Astrocyte of the hippocampus (primary cell): Measurements from ENCODE around the gene KANK4.
A peak's percentile ranks its signal among the peaks of the same experiment; 100 is the strongest.

Experiments
- DNase-seq: peaks from one replicate; pipeline ENCODE4 v3.0.0; 2011; ENCODE audit warnings: low read depth, low spot score

KANK4 gene

DNA sequence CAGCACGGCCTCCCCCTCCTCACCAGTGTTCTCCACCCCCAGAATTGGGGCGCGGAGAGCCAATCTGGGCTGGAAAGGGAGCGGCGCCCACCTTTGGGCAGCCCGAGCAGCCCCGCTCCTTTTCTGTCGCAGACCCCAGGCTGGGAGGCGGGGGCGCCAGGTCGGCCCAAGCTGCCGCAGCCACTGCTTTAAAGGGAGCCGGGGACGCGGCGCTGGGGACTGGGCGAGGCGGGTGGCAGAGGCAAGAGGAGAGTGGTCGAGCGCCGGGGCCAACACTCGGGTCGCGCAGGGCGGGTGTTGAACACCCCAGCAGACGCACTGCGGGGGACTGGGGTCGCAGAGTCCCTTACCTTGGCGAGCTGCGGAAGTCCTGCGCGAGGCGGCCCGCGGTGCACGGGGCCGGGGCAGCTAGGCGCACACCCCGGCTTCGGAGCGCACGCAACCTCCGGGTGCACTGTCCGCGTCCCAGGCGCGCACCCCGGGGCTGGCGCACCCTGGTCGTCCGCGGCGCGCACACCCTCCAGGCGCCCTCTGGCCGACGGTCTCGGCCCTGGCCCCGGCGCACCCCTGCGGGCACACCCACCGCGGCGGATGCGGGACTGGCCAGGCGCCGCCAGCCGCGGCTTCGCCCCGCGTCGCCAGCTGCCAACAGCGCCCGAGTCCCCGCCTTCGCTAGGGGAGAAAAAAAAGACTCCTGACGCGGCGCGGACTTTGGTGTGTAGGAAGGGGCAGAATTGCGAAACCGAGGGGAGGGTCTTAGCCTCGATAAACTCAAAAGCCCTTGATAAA lies at the start of gene KANK4:
Gene KANK4 (minus strand): TSS at position 679 of the 789 bp plus-strand sequence. CDS start 37,870 bp downstream, outside the sequence.
- DNase-seq, result peak; percentile 49

DNA sequence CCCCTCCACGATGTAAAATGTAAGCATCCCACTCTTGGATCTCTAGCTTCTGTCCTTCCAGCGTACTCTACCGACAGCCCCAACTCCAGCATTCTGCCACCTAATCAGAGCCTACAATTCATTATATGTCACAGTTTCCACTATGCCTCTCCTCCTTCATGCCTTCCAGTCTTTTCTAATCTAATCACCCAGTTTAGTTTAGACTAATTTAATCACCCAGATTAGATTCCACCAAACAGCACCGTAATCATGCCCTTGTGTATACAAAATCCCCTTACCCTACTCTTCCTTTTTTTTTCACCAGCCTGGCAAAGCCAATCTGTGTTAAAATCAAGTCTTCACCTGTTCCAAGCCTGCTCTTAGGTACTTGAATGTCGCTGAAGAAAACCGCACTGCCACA lies 49.8 kb upstream of the KANK4 start:
- no peak for DNase-seq

DNA sequence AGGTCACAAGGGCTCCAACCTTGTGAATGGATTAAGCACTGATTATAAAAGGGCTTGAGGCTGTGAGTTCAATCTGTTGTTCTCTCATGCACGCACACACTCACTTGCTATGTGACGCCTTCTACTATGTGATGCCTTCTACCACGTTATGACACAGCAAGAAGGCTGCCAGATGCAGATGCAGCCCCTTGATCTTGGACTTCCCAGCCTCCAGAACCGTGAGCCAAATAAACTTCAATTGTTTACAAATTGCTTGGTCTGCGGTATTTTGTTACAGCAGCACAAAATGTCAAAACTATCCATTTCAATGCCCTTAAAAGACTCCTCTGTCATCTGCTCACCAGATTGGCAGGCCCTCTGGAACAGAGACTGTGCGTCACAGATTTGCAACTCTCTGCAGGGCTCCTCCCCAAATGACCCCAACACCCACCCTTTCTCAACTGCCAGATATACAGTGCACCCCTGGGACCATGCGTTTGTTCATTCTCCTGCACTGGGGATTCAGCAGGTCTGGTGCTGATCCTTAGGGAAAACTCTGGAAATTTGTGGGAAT lies 47.8 kb upstream of the KANK4 start:
- DNase-seq, result no peak

DNA sequence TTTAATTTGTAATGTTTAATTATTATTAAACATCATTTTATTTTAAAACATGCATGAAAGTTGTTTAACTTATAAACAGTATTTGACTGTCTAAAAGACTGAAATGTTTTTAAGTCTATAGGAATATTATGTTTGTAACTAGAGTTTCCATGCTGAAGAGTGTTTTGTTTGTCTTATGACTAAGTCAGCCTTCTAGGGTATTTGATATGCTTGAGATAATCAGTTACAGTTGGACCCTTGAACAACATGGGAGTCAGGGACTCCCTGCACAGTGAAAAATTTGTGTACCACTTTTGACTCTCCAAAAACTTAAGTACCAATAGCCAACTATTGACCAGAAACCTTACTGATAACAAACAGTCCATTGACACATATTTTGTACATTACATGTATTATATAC lies 45.5 kb upstream of the KANK4 start:
- DNase-seq, result peak; percentile 18

DNA sequence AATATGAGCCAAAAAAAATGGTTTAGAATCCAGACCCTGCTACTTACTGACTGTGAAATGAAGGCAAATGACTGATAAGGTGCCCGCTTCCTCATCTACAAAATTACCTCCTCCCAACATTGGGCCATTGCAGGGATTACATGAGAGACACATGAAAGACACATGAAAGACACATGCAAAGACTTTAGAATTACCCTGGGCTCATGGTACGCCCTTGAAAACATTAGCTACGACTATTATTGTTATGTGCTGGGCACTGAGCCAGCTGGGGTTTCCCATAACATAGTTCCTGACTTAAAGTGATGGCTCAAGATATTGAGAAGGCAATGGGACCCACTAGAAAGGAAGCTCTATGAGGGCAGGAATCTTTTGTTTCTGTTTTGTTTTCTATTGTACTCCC lies 43.7 kb upstream of the KANK4 start:
- no peak for DNase-seq

DNA sequence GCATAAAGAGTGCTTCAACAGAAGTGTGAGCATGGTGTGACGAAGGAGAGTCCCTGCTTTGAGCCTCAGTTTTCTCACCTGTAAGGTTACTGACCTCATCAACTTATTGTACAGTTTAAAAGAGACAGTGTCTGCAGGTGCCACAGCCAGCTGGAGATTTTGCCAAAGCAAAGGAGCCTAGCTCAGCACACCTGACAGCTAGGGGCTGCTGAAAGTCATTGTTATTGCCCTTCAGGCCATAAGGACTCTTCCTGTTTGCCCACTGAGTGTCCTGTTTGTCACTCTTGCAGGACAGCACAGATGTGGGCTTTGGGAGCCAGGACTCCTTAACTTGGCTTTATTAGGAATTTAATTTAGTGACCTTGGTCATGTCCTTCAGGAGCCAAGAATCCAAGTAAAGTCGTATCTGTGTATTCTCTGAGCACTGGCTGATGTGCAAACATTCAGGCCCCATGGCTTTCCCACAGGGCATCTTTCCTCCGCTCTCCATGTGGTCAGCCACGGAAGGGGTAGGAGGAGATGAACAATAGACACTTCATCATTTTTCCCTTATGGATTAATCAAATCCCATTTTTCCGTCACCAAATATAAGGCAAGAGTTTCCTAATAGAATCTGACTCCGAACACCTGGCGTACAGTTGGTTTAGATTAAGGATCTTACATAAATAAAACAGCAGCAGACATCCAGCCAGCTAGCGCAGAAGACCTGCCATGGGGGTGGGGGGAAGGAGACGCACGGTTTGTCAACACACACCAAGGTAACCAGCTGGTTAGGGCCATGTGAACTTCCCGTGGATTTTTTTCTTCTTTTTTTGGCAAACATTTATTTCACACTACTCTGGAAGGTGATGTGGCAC lies 43.1 kb upstream of the KANK4 start:
- no peak for DNase-seq

DNA sequence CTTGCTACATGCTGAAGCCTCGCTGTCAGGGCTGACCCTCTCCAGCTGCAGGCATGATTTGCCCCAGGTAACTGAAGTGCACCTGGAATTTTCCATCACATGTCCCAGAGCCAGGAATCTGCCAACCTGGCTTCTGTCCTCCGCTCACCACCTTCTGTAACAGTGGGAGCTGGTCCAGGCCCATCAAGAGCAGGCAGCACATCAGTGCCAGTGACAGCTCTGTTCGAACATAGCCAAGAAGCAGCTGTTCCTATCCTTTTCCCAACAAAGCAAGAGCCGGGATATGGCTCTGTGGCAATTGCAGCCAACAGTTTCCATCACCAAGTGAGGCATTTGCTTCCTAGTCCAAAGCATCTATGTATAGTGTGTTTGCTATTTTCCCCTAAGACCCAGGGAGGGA lies 42.2 kb upstream of the KANK4 start:
- no peak for DNase-seq

DNA sequence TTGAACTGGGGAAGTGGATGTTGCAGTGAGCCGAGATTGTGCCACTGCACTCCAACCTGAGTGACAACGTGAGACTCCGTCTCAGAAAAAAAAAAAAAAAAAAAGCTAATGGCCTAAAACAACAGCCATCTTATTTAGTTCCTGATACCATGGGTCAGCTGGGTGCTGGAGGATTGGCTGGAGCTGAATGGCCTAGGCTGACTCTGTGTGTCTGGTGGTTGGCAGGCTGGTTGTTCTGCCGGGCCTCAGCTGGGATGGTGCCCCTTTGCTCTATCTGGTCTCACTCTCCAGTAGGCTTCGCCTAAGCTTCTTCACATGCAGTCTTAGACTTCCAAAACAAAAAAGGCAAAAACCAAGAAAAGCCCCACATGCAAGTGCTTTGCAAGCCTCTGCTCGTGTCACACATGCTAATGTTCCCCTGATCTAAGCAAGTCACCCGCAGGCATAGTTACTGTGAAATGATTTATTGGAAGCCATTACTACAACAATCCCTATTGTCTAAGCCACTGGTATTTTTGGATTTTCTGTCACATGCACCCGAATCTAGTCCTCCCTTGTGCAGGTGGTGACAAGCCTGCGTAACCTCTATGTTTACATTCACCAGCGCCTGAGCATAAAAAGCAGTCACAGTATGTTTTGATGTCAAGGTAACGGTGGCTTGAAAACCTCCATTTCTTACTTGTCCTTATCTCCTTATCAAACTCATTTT lies 39.6 kb upstream of the KANK4 start:
- DNase-seq, result no peak

DNA sequence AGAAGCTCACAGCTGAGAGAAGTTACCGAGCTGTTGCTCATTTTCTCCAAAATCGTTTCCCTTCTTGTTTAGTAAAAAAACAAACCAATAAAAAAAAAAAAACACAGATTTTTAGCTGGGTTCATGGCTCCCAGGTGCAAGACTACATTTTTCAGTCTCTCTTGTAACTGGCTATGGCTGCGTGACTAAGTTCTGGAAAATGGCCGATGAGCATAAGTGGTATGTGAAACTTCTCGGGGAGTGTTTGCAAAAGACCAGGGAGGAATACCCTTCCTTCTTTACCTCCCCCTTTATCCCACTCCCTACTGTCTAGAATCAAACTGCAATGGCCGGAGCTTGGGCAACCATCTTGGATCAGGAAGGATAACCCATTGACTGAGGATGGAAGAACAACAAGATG lies 38.7 kb upstream of the KANK4 start:
- no peak for DNase-seq

DNA sequence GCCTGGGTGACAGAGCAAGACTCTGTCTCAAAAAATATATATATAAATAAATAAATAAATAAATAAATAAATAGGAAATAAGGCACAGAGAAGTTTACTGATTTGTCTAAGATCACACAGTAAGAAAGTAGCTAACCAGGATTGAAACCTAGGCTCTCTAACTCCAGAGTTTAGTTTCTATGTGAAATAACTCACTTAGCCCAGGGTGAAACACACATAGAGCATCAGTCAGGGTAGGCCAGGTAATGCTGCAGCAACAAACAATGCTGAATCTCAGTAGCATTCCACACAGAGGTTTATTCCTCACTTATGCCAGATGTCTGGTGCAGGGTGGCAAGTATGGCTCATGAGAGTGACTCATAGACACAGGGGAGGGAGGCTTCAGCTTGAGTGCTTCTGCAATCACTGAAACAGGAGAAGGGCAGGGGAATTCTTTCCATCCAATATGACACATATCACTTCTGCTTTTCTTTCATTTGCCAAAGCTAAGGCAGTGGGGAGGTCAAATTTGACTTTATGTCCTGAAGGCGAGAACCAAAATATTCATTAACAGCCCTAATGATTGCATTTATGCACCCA lies 37.1 kb upstream of the KANK4 start:
- peak; percentile 82 for DNase-seq

DNA sequence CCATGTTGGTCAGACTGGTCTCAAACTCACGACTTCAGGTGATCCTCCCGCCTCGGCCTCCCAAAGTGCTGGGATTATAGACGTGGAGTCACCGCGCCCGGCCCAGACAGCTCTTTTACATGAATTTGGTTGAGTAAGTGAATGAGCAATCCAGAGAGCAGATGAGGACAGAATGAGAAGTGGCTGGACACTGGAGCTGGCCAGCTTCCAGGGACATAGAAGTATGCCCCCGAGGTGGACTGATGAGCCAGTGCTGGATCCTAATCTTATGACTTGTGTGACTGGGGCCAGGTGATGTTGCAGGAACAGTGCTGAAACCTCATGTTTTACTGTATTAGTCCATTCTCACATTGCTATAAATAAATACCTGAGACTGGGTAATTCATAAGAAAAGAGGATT lies 35.9 kb upstream of the KANK4 start:
- DNase-seq, result no peak

DNA sequence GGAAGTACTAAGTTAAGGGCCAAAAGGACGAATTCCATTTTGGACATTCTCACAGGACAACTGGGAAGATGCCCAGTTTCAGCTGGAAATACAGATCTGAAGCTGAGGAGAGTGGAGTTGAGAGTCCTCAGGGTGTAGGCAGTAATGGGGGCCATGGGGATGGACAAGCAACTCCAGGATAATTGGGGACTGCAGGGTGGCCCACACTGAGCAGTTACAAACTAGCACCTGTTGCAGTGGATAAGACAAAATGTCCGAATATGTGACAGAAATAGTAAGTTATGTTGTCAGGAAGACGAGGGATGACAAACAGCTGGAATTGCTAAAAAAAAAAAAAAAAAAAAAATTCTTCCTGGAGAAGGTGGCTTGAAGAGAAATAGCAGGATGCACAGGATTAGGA lies 34.6 kb upstream of the KANK4 start:
- no peak for DNase-seq

DNA sequence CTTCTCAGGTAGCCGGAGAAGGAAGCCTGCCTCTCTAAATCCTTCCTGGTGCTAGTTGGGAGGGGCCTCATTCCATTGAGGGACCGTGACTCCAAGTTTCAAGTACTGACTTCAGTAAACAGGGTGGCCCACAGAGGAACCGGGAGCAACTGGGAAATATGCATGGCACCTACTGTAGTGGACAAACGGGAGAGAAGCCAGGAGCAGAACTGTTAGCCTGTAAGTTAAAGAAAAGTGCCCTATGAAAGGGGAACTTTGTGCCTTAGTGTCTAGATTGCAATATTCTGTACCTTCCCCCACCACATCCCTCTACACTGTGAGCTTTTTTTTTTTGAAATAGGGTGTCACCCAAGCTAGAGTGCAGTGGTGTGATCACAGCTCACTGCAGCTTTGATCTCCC lies 33.2 kb upstream of the KANK4 start:
- no peak for DNase-seq

DNA sequence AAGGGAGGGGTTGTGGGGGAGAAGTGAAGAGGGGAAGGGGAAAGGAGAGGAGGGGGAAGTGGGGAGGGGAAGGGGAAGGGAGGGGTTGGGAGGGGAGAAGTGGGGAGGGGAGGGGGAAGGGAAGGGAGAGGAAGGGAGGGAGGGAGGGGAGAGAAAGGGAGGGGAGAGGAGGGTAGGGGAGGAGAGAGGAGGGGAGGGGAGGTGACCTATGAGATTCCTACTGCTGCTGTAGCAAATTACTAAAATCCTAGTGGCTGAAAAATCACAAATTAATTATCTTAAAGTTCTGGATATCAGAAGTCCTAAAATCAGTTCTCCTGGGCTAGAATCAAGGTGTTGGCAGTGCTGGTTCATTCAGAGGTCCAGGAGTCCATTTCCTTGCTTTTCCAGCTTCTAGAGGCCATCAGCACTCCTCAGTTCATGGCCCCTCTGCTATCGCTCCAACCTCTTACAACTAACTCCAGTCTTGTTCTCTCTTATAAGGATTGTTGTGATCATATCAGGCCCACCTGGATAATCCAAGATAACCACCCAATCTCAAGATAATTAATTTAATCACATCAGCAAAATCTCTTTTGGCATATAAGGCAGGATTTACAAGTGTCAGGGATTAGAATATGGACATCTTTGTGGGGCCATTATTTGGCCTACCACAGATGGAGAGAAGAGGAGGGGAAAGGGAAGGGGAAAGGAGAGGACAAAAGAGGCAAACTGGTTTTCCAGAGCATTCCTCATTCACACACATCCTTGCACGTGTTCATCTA lies 30.4 kb upstream of the KANK4 start:
- no peak for DNase-seq

DNA sequence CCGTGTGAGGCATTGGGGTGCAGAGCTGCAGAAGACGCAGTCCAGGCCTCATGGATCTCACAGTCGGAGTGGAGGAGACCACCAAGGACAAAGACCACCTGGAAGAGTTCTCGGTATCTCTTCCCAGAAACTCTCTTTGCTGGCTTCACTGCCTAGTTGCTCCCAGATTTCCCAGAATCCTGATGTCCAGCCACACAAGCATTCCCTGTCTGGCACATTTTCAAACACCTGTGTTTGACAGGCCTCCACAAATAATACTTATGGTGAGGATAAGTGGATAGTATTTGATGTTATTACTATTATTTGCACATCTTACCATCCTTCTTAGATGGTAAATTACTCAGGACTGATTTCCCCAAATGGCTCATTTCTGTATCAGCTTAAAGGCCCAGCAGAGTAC lies 27.7 kb upstream of the KANK4 start:
- DNase-seq, result no peak

DNA sequence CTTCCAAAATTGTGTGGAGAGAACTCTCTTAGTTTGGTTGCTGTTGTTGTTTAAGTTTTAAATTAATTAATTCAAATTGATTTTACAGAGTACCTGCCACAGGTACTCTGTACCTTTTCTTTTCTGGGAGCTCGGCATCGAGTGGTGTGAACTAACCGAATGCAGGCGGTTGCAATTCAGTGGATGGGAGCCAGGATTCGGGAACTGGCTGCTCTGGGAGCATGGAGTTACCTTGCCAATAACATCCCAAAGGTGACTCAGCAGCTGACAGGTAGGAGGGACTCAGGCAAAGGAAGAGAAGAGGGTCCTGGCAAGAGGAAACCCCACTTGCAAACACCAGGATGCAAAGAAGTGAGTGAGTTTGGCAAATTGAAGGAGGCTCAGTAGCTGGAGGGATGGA lies 24.7 kb upstream of the KANK4 start:
- no peak for DNase-seq

DNA sequence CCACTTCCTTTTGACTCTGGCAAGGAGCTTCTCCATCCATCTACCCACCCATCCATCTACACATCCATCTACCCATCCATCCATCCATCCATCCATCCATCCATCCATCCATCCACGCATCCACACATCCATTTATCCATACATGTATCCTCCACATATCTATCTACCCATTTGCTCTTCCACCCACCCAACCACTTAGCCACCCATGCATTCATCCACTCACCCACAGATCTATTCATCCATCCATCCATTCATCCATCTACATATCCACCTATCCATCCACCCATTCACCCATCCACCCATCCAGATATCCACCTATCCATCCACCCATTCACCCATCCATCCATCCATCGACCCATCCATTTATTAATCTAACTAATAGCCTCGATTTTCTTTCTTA lies 23.0 kb upstream of the KANK4 start:
- DNase-seq, result no peak

DNA sequence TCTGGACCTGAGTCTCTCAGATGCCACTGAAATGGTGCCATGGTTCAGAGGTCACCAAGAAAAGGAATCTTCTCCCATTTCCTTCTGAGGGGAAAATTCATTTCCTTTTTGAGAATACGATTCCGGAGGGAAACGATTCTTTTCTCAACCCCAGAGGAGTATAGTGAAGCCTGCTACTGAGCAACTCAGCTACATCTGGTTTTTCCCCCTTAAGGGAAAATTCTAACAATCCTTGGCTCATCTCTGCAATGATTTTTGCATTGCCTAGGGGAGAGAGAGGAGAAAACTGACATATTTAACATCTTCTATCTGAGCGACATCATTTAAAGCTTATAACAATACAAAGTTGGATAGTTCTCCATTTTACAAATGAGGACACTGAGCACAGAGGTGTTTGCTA lies 22.4 kb upstream of the KANK4 start:
- no peak for DNase-seq

DNA sequence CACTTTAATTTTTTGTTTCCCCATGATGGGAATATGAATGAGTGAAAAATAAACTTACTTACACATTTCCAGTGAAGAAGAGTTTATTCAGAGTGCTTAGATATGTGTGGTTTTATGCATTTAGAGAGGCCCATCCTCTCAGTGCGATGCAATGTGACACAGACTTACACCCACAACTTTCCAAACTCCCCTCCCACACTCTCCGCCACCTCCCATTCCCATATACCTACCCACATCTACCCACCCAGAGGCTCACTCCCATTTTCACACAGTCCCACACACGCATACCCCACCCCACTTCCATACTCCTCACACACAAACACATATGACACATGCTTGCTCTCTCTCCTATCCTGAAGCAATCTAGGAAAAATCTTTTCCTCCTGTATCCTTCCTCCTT lies 21.9 kb upstream of the KANK4 start:
- no peak for DNase-seq

DNA sequence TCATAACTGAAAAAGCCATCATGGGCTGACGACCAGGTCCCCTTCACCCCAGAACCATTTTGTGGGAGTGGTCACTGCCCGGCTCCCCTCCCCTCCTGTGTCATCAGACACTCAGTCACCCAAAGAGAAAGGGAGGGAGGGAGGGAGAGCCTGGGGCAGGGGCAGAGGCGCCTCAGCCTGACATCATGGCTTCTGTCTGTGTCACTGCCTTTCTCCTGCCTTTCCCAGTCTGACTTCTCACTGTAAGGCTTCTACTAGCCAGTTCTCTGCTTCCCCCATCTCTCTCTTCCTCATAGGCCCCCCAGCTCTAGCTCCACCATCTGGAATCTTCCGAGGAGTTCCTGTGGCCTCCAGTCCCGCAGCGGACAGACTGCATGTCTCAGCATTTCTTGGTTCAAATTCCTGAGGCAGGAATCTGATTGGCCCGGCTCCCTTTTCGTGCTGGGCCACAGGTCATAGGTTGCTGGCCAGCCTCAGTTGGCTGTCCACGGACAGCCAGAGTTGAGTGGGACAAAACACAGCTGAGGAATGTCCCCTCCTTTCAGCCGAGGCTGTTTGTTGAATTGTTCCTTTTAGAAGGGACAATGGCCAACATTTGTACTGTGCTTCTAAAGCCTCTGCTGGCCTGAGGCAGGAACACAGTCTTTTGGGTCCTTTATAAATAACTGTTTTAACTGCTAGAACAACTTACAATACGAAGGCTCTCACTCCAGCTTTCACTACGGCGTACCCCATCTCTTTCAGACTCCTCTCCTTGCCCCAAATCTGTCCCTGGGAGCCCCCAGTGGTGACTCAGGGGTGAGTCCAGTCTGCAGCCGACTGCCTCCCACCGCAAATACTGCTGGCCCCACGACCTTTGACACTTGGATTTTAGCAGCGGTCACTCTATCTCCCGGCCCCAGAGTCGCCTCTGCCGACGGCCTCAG lies 18.7 kb upstream of the KANK4 start:
- DNase-seq, result peak; percentile 42
